ENCODE data around the gene ZNF502. TPM values are rescaled to one million over a fixed set of nuclear protein-coding genes. Genes with fewer than 3 reads are reported as not detected.
"Not testable (repeated sequence)": the region's sequence is repeated elsewhere in the genome, so short reads cannot be mapped to it uniquely, and the experiment has no call there.

The ZNF502 gene
- 0.14 TPM in 1 of 2 replicates, not detected in the other for total RNA-seq (ENCODE audit: low replicate concordance)
- long read RNA-seq, partial matches to known transcripts, result 1 of 4 reads
- long read RNA-seq, other reads (novel, unspliced or antisense), result 0 of 4 reads

DNA sequence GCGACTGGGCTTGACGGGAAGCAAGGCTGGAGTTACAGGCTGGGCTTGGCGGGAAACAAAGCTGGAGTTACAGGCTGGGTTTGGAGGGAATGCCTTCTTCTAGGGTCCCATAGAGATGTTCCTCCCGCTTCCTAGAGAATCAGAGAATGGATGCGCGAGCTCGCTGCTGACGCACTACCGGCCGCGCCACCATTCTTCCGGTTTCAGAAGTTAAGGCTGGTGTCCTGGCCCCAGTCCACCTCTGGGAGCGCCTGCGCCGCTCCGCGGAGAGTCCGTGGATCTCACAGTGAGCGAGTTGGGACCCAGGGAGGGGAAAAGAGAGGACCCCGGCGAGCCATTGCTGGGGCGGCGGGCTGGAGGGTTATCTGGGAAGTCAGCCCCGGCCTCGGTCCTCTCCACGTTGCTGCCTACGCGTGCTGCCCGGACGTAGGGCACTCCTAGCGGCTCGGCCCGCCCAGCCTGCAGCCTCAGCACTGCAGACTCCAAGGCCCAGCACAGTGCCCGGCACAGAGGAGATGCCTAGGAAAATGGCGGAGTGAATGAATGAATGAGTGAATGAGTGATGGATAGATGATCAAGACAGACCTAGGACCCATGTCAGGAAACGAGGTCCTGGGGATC lies at the start of gene ZNF502:
TSS of gene ZNF502 (plus strand) at position 206 of the 621 bp plus-strand sequence. CDS start 7,602 bp downstream, outside the sequence.
- Mint-ChIP-seq H3K9me3 (no peaks in the 10 kb centered on the region), H3K4me3 (no peak within 1 kb of the TSS), H3K27me3 (peaks cover 4% of the 10 kb centered on the region), H3K36me3 (no peaks in the 10 kb centered on the region), H3K27ac (no peak within 1 kb of the TSS), H3K4me1 (ENCODE audit: unreplicated experiment) (no peaks in the 10 kb centered on the region)
- TF ChIP-seq, protein P1, sequence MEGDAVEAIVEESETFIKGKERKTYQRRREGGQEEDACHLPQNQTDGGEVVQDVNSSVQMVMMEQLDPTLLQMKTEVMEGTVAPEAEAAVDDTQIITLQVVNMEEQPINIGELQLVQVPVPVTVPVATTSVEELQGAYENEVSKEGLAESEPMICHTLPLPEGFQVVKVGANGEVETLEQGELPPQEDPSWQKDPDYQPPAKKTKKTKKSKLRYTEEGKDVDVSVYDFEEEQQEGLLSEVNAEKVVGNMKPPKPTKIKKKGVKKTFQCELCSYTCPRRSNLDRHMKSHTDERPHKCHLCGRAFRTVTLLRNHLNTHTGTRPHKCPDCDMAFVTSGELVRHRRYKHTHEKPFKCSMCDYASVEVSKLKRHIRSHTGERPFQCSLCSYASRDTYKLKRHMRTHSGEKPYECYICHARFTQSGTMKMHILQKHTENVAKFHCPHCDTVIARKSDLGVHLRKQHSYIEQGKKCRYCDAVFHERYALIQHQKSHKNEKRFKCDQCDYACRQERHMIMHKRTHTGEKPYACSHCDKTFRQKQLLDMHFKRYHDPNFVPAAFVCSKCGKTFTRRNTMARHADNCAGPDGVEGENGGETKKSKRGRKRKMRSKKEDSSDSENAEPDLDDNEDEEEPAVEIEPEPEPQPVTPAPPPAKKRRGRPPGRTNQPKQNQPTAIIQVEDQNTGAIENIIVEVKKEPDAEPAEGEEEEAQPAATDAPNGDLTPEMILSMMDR (conservative IDR thresholded peaks at IDR 0.05), result no peak
- DNase-seq (ENCODE audit: extremely low spot score, unreplicated experiment), result no peak

DNA sequence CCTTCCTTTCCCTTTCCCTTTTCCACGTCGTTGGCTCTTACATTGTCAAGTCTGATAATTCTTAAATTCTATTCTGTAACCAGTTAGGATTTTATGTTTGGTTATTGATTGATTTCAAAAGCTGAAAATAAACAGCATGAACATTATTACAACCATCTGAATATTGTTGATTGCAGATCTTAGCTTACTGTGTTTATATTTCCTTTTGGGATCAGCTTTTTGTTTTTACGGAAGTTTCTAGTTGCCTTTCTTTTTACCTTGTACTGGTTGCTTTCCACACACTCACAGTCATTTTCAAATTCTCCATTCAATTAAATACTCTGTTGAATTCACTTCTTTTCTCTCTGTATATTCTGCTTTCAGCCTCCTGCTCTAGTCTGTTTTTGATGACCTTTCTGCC lies 47.3 kb upstream of the ZNF502 start:
- Mint-ChIP-seq H3K27me3 (no peaks in the 10 kb centered on the region), H3K4me3 (no peak overlapping the region), H3K9me3 (no peaks in the 10 kb centered on the region), H3K27ac (no peak overlapping the region), H3K4me1 (ENCODE audit: unreplicated experiment) (no peaks in the 10 kb centered on the region), H3K36me3 (peaks cover 26% of the 10 kb centered on the region)
- TF ChIP-seq, protein P1 (conservative IDR thresholded peaks at IDR 0.05), result no peak
- no peak for DNase-seq (ENCODE audit: extremely low spot score, unreplicated experiment)

DNA sequence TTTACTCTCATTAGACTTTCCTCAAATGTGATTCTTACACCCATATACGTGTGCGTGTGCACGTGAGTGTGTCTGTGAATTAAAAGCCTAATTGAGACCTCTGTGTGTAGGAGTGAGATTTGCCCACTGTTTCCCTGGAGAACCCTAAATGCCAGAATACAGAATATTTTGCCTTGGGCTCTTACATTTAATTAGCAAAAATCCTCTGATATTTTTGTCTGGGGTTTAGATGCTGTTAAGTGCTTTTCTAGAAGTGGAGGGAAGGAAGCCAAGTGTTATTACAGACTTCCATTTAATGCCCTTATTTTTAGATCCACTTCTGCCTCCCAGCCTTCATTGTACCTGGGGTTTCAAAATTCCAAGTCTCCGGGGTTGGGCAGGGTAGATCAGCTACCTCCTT lies 46.1 kb upstream of the ZNF502 start:
- DNase-seq (ENCODE audit: extremely low spot score, unreplicated experiment), result no peak
- H3K27ac Mint-ChIP-seq, result no peak overlapping the region
- no peak overlapping the region for H3K4me3 Mint-ChIP-seq
- no peaks in the 10 kb centered on the region for H3K27me3 Mint-ChIP-seq
- TF ChIP-seq, protein P1 (conservative IDR thresholded peaks at IDR 0.05), result no peak
- H3K9me3 Mint-ChIP-seq, result no peaks in the 10 kb centered on the region
- no peaks in the 10 kb centered on the region for H3K4me1 Mint-ChIP-seq (ENCODE audit: unreplicated experiment)
- H3K36me3 Mint-ChIP-seq, result peaks cover 16% of the 10 kb centered on the region

DNA sequence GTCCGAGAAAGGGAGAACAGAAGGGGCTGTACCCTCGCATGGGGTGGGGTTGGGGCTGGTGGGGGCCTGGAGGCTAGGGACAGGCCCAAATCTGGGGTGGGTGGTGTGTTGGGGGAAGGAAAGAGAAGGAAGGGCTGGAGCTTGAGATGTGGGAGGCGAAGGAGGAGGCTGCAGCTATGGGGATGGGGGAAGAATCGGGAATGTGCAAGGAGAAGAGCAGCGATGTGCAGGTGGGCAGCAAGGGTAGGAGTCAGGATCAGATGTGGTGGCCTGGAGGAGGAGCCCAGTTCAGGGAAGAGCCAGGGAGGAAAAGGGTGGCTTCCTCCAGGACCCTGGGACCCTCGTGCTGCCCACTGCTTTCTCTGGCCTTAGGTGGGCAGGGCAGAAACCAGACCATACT lies 42.7 kb upstream of the ZNF502 start:
- Mint-ChIP-seq H3K27me3 (no peaks in the 10 kb centered on the region), H3K36me3 (peaks cover 27% of the 10 kb centered on the region), H3K27ac (no peak overlapping the region), H3K9me3 (peaks cover 14% of the 10 kb centered on the region), H3K4me1 (ENCODE audit: unreplicated experiment) (no peaks in the 10 kb centered on the region), H3K4me3 (no peak overlapping the region)
- TF ChIP-seq, protein P1 (conservative IDR thresholded peaks at IDR 0.05), result no peak
- no peak for DNase-seq (ENCODE audit: extremely low spot score, unreplicated experiment)

DNA sequence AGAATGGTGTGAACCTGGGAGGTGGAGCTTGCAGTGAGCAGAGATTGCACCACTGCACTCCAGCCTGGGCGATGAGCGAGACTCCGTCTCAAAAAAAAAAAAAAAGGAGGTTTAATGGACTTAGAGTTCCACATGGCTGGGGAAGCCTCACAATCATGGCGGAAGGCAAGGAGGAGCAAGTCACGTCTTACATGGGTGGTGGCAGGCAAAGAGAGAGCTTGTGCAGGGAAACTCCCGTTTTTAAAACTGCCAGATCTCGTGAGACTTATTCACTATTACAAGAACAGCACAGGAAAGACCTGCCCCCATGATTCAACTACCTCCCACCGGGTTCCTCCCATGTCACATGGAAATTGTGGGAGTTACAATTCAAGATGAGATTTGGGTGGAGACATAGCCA lies 39.0 kb upstream of the ZNF502 start:
- not testable (repeated sequence) for H3K27me3 Mint-ChIP-seq

DNA sequence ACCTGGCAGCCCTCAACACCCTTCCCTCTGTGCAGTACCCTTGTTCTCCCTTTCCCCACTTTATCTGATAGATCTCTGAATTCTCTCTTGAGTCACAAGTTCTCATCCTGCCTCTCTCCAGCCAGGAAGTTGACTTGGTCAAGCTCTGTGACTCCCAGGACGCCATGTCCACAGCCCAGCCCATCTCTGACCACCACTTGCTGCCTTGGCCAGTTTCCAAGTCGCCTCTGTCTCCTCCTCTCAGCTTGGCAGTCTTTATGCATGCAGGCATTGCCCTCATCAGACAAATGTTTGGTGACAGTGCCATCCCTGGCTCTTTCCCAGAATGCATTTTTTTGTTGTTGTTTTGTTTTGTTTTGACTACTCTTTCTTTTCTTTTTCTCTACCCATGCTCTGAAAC lies 38.2 kb upstream of the ZNF502 start:
- H3K27ac Mint-ChIP-seq, result no peak overlapping the region
- H3K4me3 Mint-ChIP-seq, result no peak overlapping the region
- DNase-seq (ENCODE audit: extremely low spot score, unreplicated experiment), result no peak
- peaks cover 20% of the 10 kb centered on the region for H3K36me3 Mint-ChIP-seq
- TF ChIP-seq, protein P1 (conservative IDR thresholded peaks at IDR 0.05), result no peak
- H3K9me3 Mint-ChIP-seq, result peaks cover 14% of the 10 kb centered on the region
- H3K4me1 Mint-ChIP-seq (ENCODE audit: unreplicated experiment), result no peaks in the 10 kb centered on the region
- no peaks in the 10 kb centered on the region for H3K27me3 Mint-ChIP-seq

More for the DNA sequence above, 39.0 kb upstream of the ZNF502 start:
- not testable (repeated sequence) for DNase-seq (ENCODE audit: extremely low spot score, unreplicated experiment); H3K27ac Mint-ChIP-seq; H3K4me1 Mint-ChIP-seq (ENCODE audit: unreplicated experiment); H3K4me3 Mint-ChIP-seq
- Mint-ChIP-seq H3K9me3 (peaks cover 14% of the 10 kb centered on the region), H3K36me3 (peaks cover 20% of the 10 kb centered on the region)

Measured in type B pancreatic cell (in vitro differentiated cells).